Medulla oblongata (tissue), 1 donor: ENCODE measurements around the gene RPRD2.

ENCODE experiments used
- DNase-seq: peaks from one replicate; pipeline ENCODE4 v3.0.0-alpha.2; 2015; ENCODE audit errors: extremely low spot score

The RPRD2 gene

GRCh38 chr1:150514260-150514659 lies 150.3 kb downstream of the RPRD2 start:
- DNase-seq = no peak

- DNase-seq = no peak
Observed at GRCh38 chr1:150514913-150515327, 151.0 kb downstream of the RPRD2 start.

GRCh38 chr1:150515328-150516049 lies 151.5 kb downstream of the RPRD2 start, which contains the start of gene FALEC:
FALEC (plus strand) TSS chr1:150515752.
- peak; percentile 98 for DNase-seq

- peak; percentile 22 for DNase-seq
Observed at GRCh38 chr1:150516050-150516591, 152.2 kb downstream of the RPRD2 start.

GRCh38 chr1:150516616-150517015 lies 152.7 kb downstream of the RPRD2 start:
- DNase-seq = no peak

GRCh38 chr1:150521196-150521968 lies 157.4 kb downstream of the RPRD2 start:
- no peak for DNase-seq

GRCh38 chr1:150525348-150525747 lies 161.4 kb downstream of the RPRD2 start:
- no peak for DNase-seq
